HG03469 (cell line): ENCODE results near the gene OR7D2.
"Not testable (repeated sequence)": the region's sequence is repeated elsewhere in the genome, so short reads cannot be mapped to it uniquely, and the experiment has no call there.

Experiments
- ATAC-seq: cut with Tn5 transposase; IDR thresholded peaks from one replicate; pipeline ENCODE4 v1.9.1; 2021; ENCODE audit warnings: mild to moderate bottlenecking, moderate library complexity, moderate number of reproducible peaks; ENCODE audit not compliant: unreplicated experiment

OR7D2 gene

DNA sequence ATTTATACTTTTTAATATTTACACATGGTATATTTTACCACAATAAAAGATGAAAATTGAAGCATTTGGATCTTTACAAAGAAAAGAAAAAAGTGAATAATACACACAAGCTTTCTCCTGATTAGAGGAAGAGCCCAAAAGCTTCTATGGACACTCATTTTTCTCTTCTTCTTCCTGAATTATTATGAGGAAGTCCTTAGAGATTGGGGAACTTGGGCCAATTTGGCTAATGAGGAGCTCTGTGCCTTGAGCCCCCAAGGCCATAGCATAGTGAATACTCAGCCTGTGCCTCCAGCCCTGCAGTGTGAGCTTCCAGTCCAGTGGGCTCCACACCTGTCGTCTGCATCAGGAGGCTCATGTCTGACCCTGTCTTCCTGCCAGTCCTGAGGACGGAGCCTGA is 19.3 kb downstream of the OR7D2 start:
- ATAC-seq = not testable (repeated sequence)

DNA sequence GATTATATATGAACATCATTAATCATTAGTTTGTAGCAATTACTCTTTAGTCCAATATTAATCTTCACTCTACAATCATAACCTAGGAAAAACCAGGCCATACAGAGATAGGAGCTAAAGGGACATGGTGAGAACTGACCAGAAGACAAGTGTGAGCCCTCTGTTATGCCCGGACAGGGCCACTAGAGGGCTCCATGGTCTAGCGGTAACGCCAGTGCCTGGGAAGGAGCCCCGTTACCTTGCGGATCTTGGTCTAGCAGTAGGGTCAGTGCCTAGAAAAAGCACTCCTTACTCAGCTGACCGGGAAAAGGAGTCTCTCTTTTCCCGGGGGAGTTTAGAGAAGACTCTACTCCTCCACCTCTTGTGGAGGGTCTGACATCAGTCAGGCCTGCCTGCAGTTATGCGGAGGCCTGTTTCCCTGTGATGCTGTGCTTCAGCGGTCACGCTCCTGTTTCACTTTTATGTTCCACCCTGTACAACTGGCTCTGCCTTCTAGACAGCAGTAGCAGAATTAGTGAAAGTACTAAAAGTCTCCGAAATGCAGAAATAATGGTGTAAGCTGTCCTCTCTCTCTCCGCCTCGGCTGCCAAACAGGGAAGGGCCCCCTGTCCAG is 26.8 kb downstream of the OR7D2 start:
- ATAC-seq = no peak

GRCh38 chr19:9219489-9219888 is 40.7 kb downstream of the OR7D2 start, which contains the start of gene OR7D4:
Gene OR7D4, minus strand, starts transcription at chr19:9219589. Its CDS starts 4,752 bp downstream, at chr19:9214837.
- ATAC-seq = no peak
